Liver (tissue), 9 donors: ENCODE measurements around the gene KATNB1. TPM values are rescaled to one million over a fixed set of nuclear protein-coding genes. Genes with fewer than 3 reads are reported as not detected.

Experiments
- DNase-seq: peaks from one replicate; pipeline ENCODE4 v3.0.0-alpha.2; 2017; ENCODE audit warnings: low spot score
- H3K27ac ChIP-seq, 2 donors: one replicate each; pipeline ENCODE4 v1.7.0; 2013; ENCODE audit warnings: inconsistent platforms in 2 of 2, low read length in 2 of 2, control low read depth in 1 of 2, low read depth in 1 of 2, mild to moderate bottlenecking in 1 of 2
- H3K27me3 ChIP-seq, 4 donors: one replicate each; pipeline versions ENCODE4 v1.6.1 to v1.7.0; 2013; ENCODE audit warnings: low read length in 3 of 4, inconsistent platforms in 1 of 4, mild to moderate bottlenecking in 1 of 4, moderate library complexity in 1 of 4; ENCODE audit not compliant: control insufficient read depth in 4 of 4, insufficient read depth in 4 of 4
- H3K36me3 ChIP-seq, 4 donors: one replicate each; pipeline versions ENCODE4 v1.6.1 to v1.7.0; 2013; ENCODE audit warnings: low read length in 3 of 4, mild to moderate bottlenecking in 3 of 4, low read depth in 1 of 4, moderate library complexity in 1 of 4; ENCODE audit not compliant: control insufficient read depth in 4 of 4, insufficient read depth in 3 of 4
- H3K4me1 ChIP-seq, 4 donors: one replicate each; pipeline versions ENCODE4 v1.6.1 to v1.7.0; 2013; ENCODE audit warnings: low read length in 3 of 4, mild to moderate bottlenecking in 3 of 4, moderate library complexity in 1 of 4; ENCODE audit not compliant: control insufficient read depth in 4 of 4, insufficient read depth in 4 of 4
- H3K4me3 ChIP-seq, 3 donors: one replicate each; pipeline versions ENCODE4 v1.6.1 to v1.7.0; 2013; ENCODE audit warnings: low read length in 3 of 3, control low read depth in 1 of 3, low read depth in 1 of 3, mild to moderate bottlenecking in 1 of 3
- H3K9ac ChIP-seq, 2 donors: one replicate each; pipeline ENCODE4 v1.7.0; 2013; ENCODE audit warnings: low read length in 2 of 2, mild to moderate bottlenecking in 2 of 2, moderate library complexity in 2 of 2, control low read depth in 1 of 2, low read depth in 1 of 2
- H3K9me3 ChIP-seq, 4 donors: one replicate each; pipeline versions ENCODE4 v1.6.1 to v1.7.0; 2013; ENCODE audit warnings: low read length in 3 of 4; ENCODE audit not compliant: control insufficient read depth in 4 of 4
- EGR1 ChIP-seq, 2 donors: IDR thresholded peaks; 2 replicates each; pipeline ENCODE4 v1.6.1; 2016 to 2018; ENCODE audit warnings: antibody characterized with exemption in 2 of 2, low read depth in 2 of 2
- FOXA2 ChIP-seq: IDR thresholded peaks from 2 replicates; pipeline ENCODE4 v1.6.1; 2016; ENCODE audit warnings: antibody characterized with exemption
- GABPA ChIP-seq, 2 donors: IDR thresholded peaks in 1 of 2; conservative IDR thresholded peaks in 1 of 2; 2 replicates each; pipeline ENCODE4 v1.6.1; 2016; ENCODE audit warnings: antibody characterized with exemption in 2 of 2, mild to moderate bottlenecking in 1 of 2, moderate library complexity in 1 of 2
- HNF4G ChIP-seq: IDR thresholded peaks from 2 replicates; pipeline ENCODE4 v1.6.1; 2016; ENCODE audit warnings: antibody characterized with exemption
- NR2F2 ChIP-seq: IDR thresholded peaks from 2 replicates; pipeline ENCODE4 v1.6.1; 2016; ENCODE audit warnings: antibody characterized with exemption
- RAD21 ChIP-seq, 2 donors: IDR thresholded peaks; 2 replicates each; pipeline ENCODE4 v1.6.1; 2016; ENCODE audit warnings: antibody characterized with exemption in 2 of 2, mild to moderate bottlenecking in 2 of 2
- SP1 ChIP-seq: IDR thresholded peaks from 2 replicates; pipeline ENCODE4 v1.6.1; 2018; ENCODE audit warnings: antibody characterized with exemption, mild to moderate bottlenecking
- TAF1 ChIP-seq: conservative IDR thresholded peaks from 2 replicates; pipeline ENCODE4 v1.6.1; 2016; ENCODE audit warnings: antibody characterized with exemption, mild to moderate bottlenecking
- YY1 ChIP-seq: IDR thresholded peaks from 2 replicates; pipeline ENCODE4 v1.6.1; 2016; ENCODE audit warnings: antibody characterized with exemption, mild to moderate bottlenecking
- WGBS: extraction: QIAGEN DNeasy Blood & Tissue Kit; methylation state at CpG from one replicate; pipeline ENCODE4 v1.1.7; 2013; 5-methylcytosine and 5-hydroxymethylcytosine counted together
- polyA plus RNA-seq, 2 donors: library from polyadenylated mRNA; stranded (reverse) in 1 of 2; unstranded in 1 of 2; fragments of 200-250 nt in 1 of 2; fragments of >200 nt in 1 of 2; fragmentation: Nextera tagmentation in 1 of 2; extraction: Ambion mirVana in 1 of 2; gene quantifications; one replicate each; pipeline versions ENCODE4 v1.2.1 to v1.2.3, GENCODE V29; 2013 to 2015
- total RNA-seq, 2 donors: library from RNA; depleted of rRNA; stranded (reverse); fragments of >200 nt; gene quantifications; one replicate each; pipeline ENCODE4 v1.2.3, GENCODE V29; 2014
- TF ChIP-seq, protein P1 (sequence below): IDR thresholded peaks from 2 replicates; pipeline ENCODE4 v1.6.1; 2016; ENCODE audit warnings: antibody characterized with exemption
- TF ChIP-seq, protein P2 (sequence below): IDR thresholded peaks from 2 replicates; pipeline ENCODE4 v1.6.1; 2016; ENCODE audit warnings: antibody characterized with exemption
- TF ChIP-seq, protein P3 (sequence below): IDR thresholded peaks from 2 replicates; pipeline ENCODE4 v1.6.1; 2016; ENCODE audit warnings: antibody characterized with exemption, mild to moderate bottlenecking
- TF ChIP-seq, protein P4 (sequence below): IDR thresholded peaks from 2 replicates; pipeline ENCODE4 v1.6.1; 2016; ENCODE audit warnings: antibody characterized with exemption
- TF ChIP-seq, protein P5 (sequence below): fragments of 150-350 bp; IDR thresholded peaks from 2 replicates; pipeline ENCODE4 v1.5.1; 2017; ENCODE audit warnings: improper control_type of control experiment, low read depth, low read length; ENCODE audit not compliant: missing input control
- donor health status: healthy.
- donor health status: healthy.
- donor health status: healthy.
- donor health status: healthy.
- donor health status: healthy.

Gene KATNB1
- total and polyA plus RNA-seq, 4 donors, result 4.5 to 16.4 (median 7.5) TPM

- peaks cover 0 to 27% (median 10%) of the 10 kb centered on the region in 4 donors for H3K36me3 ChIP-seq
- H3K27ac ChIP-seq, result no peak overlapping the region
- no peak for TF ChIP-seq HNF4G
- TF ChIP-seq, protein P1, sequence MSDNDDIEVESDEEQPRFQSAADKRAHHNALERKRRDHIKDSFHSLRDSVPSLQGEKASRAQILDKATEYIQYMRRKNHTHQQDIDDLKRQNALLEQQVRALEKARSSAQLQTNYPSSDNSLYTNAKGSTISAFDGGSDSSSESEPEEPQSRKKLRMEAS, result no peak
- no peak for TF ChIP-seq SP1
- TF ChIP-seq, protein P2, sequence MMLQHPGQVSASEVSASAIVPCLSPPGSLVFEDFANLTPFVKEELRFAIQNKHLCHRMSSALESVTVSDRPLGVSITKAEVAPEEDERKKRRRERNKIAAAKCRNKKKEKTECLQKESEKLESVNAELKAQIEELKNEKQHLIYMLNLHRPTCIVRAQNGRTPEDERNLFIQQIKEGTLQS, result no peak
- TF ChIP-seq, protein P3, sequence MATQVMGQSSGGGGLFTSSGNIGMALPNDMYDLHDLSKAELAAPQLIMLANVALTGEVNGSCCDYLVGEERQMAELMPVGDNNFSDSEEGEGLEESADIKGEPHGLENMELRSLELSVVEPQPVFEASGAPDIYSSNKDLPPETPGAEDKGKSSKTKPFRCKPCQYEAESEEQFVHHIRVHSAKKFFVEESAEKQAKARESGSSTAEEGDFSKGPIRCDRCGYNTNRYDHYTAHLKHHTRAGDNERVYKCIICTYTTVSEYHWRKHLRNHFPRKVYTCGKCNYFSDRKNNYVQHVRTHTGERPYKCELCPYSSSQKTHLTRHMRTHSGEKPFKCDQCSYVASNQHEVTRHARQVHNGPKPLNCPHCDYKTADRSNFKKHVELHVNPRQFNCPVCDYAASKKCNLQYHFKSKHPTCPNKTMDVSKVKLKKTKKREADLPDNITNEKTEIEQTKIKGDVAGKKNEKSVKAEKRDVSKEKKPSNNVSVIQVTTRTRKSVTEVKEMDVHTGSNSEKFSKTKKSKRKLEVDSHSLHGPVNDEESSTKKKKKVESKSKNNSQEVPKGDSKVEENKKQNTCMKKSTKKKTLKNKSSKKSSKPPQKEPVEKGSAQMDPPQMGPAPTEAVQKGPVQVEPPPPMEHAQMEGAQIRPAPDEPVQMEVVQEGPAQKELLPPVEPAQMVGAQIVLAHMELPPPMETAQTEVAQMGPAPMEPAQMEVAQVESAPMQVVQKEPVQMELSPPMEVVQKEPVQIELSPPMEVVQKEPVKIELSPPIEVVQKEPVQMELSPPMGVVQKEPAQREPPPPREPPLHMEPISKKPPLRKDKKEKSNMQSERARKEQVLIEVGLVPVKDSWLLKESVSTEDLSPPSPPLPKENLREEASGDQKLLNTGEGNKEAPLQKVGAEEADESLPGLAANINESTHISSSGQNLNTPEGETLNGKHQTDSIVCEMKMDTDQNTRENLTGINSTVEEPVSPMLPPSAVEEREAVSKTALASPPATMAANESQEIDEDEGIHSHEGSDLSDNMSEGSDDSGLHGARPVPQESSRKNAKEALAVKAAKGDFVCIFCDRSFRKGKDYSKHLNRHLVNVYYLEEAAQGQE, result no peak
- TF ChIP-seq YY1, result no peak
- no peak for TF ChIP-seq GABPA (IDR thresholded peaks at IDR 0.05 in 1 of 2, conservative IDR thresholded peaks at IDR 0.05 in 1 of 2)
- no peak for TF ChIP-seq RAD21 (IDR thresholded peaks at IDR 0.05)
- no peak for TF ChIP-seq TAF1
- TF ChIP-seq FOXA2, result no peak
- TF ChIP-seq, protein P4, sequence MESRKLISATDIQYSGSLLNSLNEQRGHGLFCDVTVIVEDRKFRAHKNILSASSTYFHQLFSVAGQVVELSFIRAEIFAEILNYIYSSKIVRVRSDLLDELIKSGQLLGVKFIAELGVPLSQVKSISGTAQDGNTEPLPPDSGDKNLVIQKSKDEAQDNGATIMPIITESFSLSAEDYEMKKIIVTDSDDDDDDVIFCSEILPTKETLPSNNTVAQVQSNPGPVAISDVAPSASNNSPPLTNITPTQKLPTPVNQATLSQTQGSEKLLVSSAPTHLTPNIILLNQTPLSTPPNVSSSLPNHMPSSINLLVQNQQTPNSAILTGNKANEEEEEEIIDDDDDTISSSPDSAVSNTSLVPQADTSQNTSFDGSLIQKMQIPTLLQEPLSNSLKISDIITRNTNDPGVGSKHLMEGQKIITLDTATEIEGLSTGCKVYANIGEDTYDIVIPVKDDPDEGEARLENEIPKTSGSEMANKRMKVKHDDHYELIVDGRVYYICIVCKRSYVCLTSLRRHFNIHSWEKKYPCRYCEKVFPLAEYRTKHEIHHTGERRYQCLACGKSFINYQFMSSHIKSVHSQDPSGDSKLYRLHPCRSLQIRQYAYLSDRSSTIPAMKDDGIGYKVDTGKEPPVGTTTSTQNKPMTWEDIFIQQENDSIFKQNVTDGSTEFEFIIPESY, result no peak
- TF ChIP-seq NR2F2, result no peak
- no peak for DNase-seq
- no peak overlapping the region for H3K4me3 ChIP-seq
- H3K9ac ChIP-seq, result no peak overlapping the region
- peaks cover 0 to 8% (median 3%) of the 10 kb centered on the region in 4 donors for H3K4me1 ChIP-seq
- 86% methylated on average over 18 of the region's 18 CpGs for WGBS
- no peaks in the 10 kb centered on the region for H3K27me3 ChIP-seq
- no peaks in the 10 kb centered on the region for H3K9me3 ChIP-seq
Measured at GRCh38 chr16:57755726-57756423, 20.3 kb downstream of the KATNB1 start.

- 83% methylated on average over 15 of the region's 15 CpGs for WGBS
- no peak for DNase-seq
- Histone ChIP-seq H3K4me1 (peaks cover 0 to 8% (median 3%) of the 10 kb centered on the region in 4 donors), H3K36me3 (peaks cover 0 to 35% (median 14%) of the 10 kb centered on the region in 4 donors), H3K9me3 (no peaks in the 10 kb centered on the region), H3K9ac (no peak overlapping the region), H3K27me3 (no peaks in the 10 kb centered on the region), H3K4me3 (no peak overlapping the region), H3K27ac (no peak overlapping the region)
- TF ChIP-seq YY1 (no peak), TAF1 (no peak), EGR1 (IDR thresholded peaks at IDR 0.05; ENCODE audit: low read depth in 2 of 2) (no peak), HNF4G (no peak), NR2F2 (no peak)
- TF ChIP-seq, protein P5, sequence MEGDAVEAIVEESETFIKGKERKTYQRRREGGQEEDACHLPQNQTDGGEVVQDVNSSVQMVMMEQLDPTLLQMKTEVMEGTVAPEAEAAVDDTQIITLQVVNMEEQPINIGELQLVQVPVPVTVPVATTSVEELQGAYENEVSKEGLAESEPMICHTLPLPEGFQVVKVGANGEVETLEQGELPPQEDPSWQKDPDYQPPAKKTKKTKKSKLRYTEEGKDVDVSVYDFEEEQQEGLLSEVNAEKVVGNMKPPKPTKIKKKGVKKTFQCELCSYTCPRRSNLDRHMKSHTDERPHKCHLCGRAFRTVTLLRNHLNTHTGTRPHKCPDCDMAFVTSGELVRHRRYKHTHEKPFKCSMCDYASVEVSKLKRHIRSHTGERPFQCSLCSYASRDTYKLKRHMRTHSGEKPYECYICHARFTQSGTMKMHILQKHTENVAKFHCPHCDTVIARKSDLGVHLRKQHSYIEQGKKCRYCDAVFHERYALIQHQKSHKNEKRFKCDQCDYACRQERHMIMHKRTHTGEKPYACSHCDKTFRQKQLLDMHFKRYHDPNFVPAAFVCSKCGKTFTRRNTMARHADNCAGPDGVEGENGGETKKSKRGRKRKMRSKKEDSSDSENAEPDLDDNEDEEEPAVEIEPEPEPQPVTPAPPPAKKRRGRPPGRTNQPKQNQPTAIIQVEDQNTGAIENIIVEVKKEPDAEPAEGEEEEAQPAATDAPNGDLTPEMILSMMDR, result no peak
- TF ChIP-seq, protein P4, result no peak
- TF ChIP-seq, protein P1, result no peak
- TF ChIP-seq, protein P2, result no peak
Measured at GRCh38 chr16:57756424-57757325, 21.1 kb downstream of the KATNB1 start.
